CD4-positive, alpha-beta T cell treated with Interferon gamma for 1 hour (primary cell): ENCODE measurements around the gene ZC3H18.

Experiments used
- DNase-seq: peaks from one replicate; pipeline ENCODE4 v3.0.0-alpha.2; 2020

The ZC3H18 gene

GRCh38 chr16:88552166-88552565, 18.0 kb upstream of the ZC3H18 start:
- DNase-seq = no peak

GRCh38 chr16:88552815-88553214, 17.4 kb upstream of the ZC3H18 start:
- no peak for DNase-seq

- no peak for DNase-seq
Measured at GRCh38 chr16:88553739-88554138, 16.5 kb upstream of the ZC3H18 start.

GRCh38 chr16:88554711-88555264, 15.4 kb upstream of the ZC3H18 start:
- no peak for DNase-seq

- DNase-seq = no peak
Measured at GRCh38 chr16:88556294-88556988, 13.8 kb upstream of the ZC3H18 start.

- DNase-seq = no peak
Measured at GRCh38 chr16:88558457-88559442, 11.5 kb upstream of the ZC3H18 start.

- DNase-seq = no peak
Measured at GRCh38 chr16:88560714-88561484, 9.3 kb upstream of the ZC3H18 start.

- peak; percentile 41 for DNase-seq
Measured at GRCh38 chr16:88561485-88562359, 8.5 kb upstream of the ZC3H18 start.

- no peak for DNase-seq
Measured at GRCh38 chr16:88566158-88566557, 4.0 kb upstream of the ZC3H18 start.

- no peak for DNase-seq
Measured at GRCh38 chr16:88568710-88569613, 1.2 kb upstream of the ZC3H18 start.

- no peak for DNase-seq
Measured at GRCh38 chr16:88569614-88569984, 604 bp upstream of the ZC3H18 start.

- peak; percentile 24 for DNase-seq
Measured at GRCh38 chr16:88570691-88571092, 489 bp downstream of the ZC3H18 start.

GRCh38 chr16:88575251-88575650, 5.0 kb downstream of the ZC3H18 start:
- no peak for DNase-seq

GRCh38 chr16:88576307-88576706, 6.1 kb downstream of the ZC3H18 start:
- no peak for DNase-seq

GRCh38 chr16:88577166-88577565, 7.0 kb downstream of the ZC3H18 start:
- no peak for DNase-seq

- no peak for DNase-seq
Measured at GRCh38 chr16:88578446-88579313, 8.5 kb downstream of the ZC3H18 start.

GRCh38 chr16:88580371-88580770, 10.2 kb downstream of the ZC3H18 start:
- no peak for DNase-seq

- no peak for DNase-seq
Measured at GRCh38 chr16:88581033-88581432, 10.8 kb downstream of the ZC3H18 start.

GRCh38 chr16:88582912-88583575, 12.8 kb downstream of the ZC3H18 start:
- DNase-seq = no peak
